OCI-LY7 (cell line): ENCODE results near the gene CLPTM1. TPM values are rescaled to one million over a fixed set of nuclear protein-coding genes. Genes with fewer than 3 reads are reported as not detected.

Experiments used
- BruUV-seq: library from RNA; stranded (reverse); fragments of 400-500 nt; replicated peaks from 2 replicates; lab custom pipeline; 2021; lab: Mats Ljungman, UMichigan
- CTCF ChIA-PET: fragments of 300-600 bp; sonication (Branson Sonifier 250); formaldehyde crosslinking; loops from one replicate; lab custom pipeline; 2022; ENCODE audit warnings: antibody characterized with exemption; ENCODE audit not compliant: unreplicated experiment; lab: Charles Lee
- POLR2A ChIA-PET: fragments of 300-600 bp; sonication (Branson Sonifier 250); formaldehyde crosslinking; loops from one replicate; lab custom pipeline; 2022; ENCODE audit warnings: antibody characterized with exemption; lab: Charles Lee
- DNase-seq: peaks from one replicate; pipeline ENCODE4 v3.0.0-alpha.2; 2015; ENCODE audit warnings: low spot score
- H2AFZ ChIP-seq: fragments of 200-600 bp; sonication (generic), shearing (Covaris generic); 2 replicates; pipeline ENCODE4 v1.6.1; 2014; ENCODE audit warnings: mild to moderate bottlenecking, antibody characterized with exemption, low read length, moderate library complexity
- H3K27ac ChIP-seq: fragments of 200-600 bp; sonication (generic); 2 replicates; pipeline ENCODE4 v1.5.1; 2014; ENCODE audit warnings: mixed run types, low read depth, mild to moderate bottlenecking, moderate library complexity, low read length, inconsistent platforms; ENCODE audit not compliant: poor library complexity, severe bottlenecking
- H3K36me3 ChIP-seq: fragments of 200-600 bp; sonication (generic); 2 replicates; pipeline ENCODE4 v1.6.1; 2014; ENCODE audit warnings: mild to moderate bottlenecking, antibody characterized with exemption, low read length, moderate library complexity, mixed read lengths; ENCODE audit not compliant: insufficient read depth
- H3K4me1 ChIP-seq: fragments of 200-600 bp; sonication (generic); 2 replicates; pipeline ENCODE4 v1.5.1; 2014; ENCODE audit warnings: mild to moderate bottlenecking, low read length; ENCODE audit not compliant: insufficient read depth, poor library complexity, severe bottlenecking
- H3K4me2 ChIP-seq: fragments of 200-600 bp; sonication (generic); 2 replicates; pipeline ENCODE4 v1.6.1; 2014; ENCODE audit warnings: mild to moderate bottlenecking, low read length
- H3K4me3 ChIP-seq: fragments of 200-600 bp; sonication (generic); 2 replicates; pipeline ENCODE4 v1.5.1; 2014; ENCODE audit warnings: mild to moderate bottlenecking, low read depth, low read length; ENCODE audit not compliant: poor library complexity, severe bottlenecking
- H3K79me2 ChIP-seq: fragments of 200-600 bp; sonication (generic); 2 replicates; pipeline ENCODE4 v1.6.1; 2016; ENCODE audit warnings: low read depth, mild to moderate bottlenecking, low read length, moderate library complexity, mixed read lengths; ENCODE audit not compliant: insufficient read depth
- H3K9me2 ChIP-seq: fragments of 200-600 bp; sonication (generic); 2 replicates; pipeline ENCODE4 v1.6.1; 2016; ENCODE audit warnings: mild to moderate bottlenecking, low read length, mixed read lengths; ENCODE audit not compliant: insufficient read depth
- H3K9me3 ChIP-seq: fragments of 200-600 bp; sonication (generic); 2 replicates; pipeline ENCODE4 v1.6.1; 2014; ENCODE audit warnings: mild to moderate bottlenecking, mixed run types, low read length, mixed read lengths
- H4K20me1 ChIP-seq: fragments of 200-600 bp; sonication (generic); 2 replicates; pipeline ENCODE4 v1.6.1; 2014; ENCODE audit warnings: mild to moderate bottlenecking, antibody characterized with exemption, low read length, moderate library complexity, mixed read lengths; ENCODE audit not compliant: insufficient read depth
- EZH2phosphoT487 ChIP-seq: fragments of 200-600 bp; sonication (generic); IDR thresholded peaks from 2 replicates; pipeline ENCODE4 v1.6.1; 2018; ENCODE audit warnings: low read depth, borderline replicate concordance, mild to moderate bottlenecking, mixed run types, antibody characterized with exemption, low read length, moderate library complexity, mixed read lengths
- intact Hi-C: fragments of 100-400 bp; cut with micrococcal nuclease; formaldehyde crosslinking; loops from one replicate; pipeline ENCODE4 v1.10.0; 2022; ENCODE audit not compliant: unreplicated experiment
- total RNA-seq, 2 experiments: library from RNA; depleted of rRNA in 1 of 2; stranded (reverse); fragments of >200 nt in 1 of 2; shearing (Covaris generic) in 1 of 2; gene quantifications; 2 replicates each; pipeline ENCODE4 v1.2.3, GENCODE V29; 2014 to 2022
- TF ChIP-seq, protein P1 (sequence below): fragments of 200-600 bp; sonication (generic); conservative IDR thresholded peaks from 2 replicates; pipeline ENCODE4 v1.5.1; 2014; ENCODE audit warnings: mild to moderate bottlenecking, antibody characterized with exemption, low read length, moderate library complexity, mixed read lengths

Gene CLPTM1
- total RNA-seq, 2 experiments from 2014 or later: 34.0 to 70.3 TPM

DNA sequence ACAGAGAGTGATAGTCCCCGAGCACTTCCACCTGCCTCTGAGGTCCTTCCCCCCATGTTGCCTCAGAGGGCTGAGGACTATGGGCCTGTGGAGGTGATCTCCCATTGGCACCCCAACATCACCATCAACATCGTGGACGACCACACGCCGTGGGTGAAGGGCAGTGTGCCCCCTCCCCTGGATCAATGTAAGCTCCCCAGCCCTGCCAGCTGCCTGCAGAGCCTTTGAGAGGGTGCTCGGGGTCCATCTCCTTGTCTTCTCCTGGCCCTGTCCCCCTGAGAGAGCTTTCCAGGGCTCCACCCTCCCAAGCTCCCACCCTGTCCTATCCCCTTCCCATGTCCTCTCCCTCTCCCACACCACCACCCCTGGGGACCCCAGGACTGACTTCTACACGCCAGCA is 31.2 kb downstream of the CLPTM1 start:
- BruUV-seq: no TSS peak
- Histone ChIP-seq H3K9me3 (no peaks in the 10 kb centered on the region), H3K4me1 (peaks cover 27% of the 10 kb centered on the region), H3K9me2 (no peaks in the 10 kb centered on the region), H3K4me3 (no peak overlapping the region), H3K36me3 (peaks cover 88% of the 10 kb centered on the region), H3K4me2 (no peak overlapping the region), H4K20me1 (no peaks in the 10 kb centered on the region), H3K79me2 (no peaks in the 10 kb centered on the region), H3K27ac (no peak overlapping the region), H2AFZ (no peak overlapping the region)
- intact Hi-C loops: no loop called here
- ChIA-PET CTCF (no interaction called here), POLR2A (no interaction called here)
- no peak for TF ChIP-seq EZH2phosphoT487
- TF ChIP-seq, protein P1, sequence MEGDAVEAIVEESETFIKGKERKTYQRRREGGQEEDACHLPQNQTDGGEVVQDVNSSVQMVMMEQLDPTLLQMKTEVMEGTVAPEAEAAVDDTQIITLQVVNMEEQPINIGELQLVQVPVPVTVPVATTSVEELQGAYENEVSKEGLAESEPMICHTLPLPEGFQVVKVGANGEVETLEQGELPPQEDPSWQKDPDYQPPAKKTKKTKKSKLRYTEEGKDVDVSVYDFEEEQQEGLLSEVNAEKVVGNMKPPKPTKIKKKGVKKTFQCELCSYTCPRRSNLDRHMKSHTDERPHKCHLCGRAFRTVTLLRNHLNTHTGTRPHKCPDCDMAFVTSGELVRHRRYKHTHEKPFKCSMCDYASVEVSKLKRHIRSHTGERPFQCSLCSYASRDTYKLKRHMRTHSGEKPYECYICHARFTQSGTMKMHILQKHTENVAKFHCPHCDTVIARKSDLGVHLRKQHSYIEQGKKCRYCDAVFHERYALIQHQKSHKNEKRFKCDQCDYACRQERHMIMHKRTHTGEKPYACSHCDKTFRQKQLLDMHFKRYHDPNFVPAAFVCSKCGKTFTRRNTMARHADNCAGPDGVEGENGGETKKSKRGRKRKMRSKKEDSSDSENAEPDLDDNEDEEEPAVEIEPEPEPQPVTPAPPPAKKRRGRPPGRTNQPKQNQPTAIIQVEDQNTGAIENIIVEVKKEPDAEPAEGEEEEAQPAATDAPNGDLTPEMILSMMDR: no peak
- no peak for DNase-seq

GRCh38 chr19:44987148-44987675 is 32.0 kb downstream of the CLPTM1 start:
- Histone ChIP-seq H3K36me3 (peaks cover 89% of the 10 kb centered on the region), H3K4me2 (no peak overlapping the region), H2AFZ (no peak overlapping the region), H3K79me2 (no peaks in the 10 kb centered on the region), H3K9me2 (no peaks in the 10 kb centered on the region), H3K4me1 (peaks cover 27% of the 10 kb centered on the region), H3K27ac (no peak overlapping the region), H3K9me3 (no peaks in the 10 kb centered on the region), H4K20me1 (no peaks in the 10 kb centered on the region), H3K4me3 (no peak overlapping the region)
- BruUV-seq: no TSS peak
- no peak for DNase-seq
- ChIA-PET POLR2A (no interaction called here), CTCF (no interaction called here)
- no peak for TF ChIP-seq EZH2phosphoT487
- TF ChIP-seq, protein P1: no peak
- intact Hi-C loops: no loop called here

- ChIA-PET POLR2A (interaction anchor here (1.2 kb wide), 1 partner anchor 72 kb away, joined by 3 read pairs; no protein-coding TSS in a partner anchor), CTCF (interaction anchor here (0.7 to 1.6 kb wide), 2 partner anchors 71 to 138 kb away, joined by 4 to 8 read pairs; no protein-coding TSS in a partner anchor)
- H3K4me2 ChIP-seq: no peak overlapping the region
- H4K20me1 ChIP-seq: no peaks in the 10 kb centered on the region
- no peaks in the 10 kb centered on the region for H3K9me2 ChIP-seq
- H3K79me2 ChIP-seq: no peaks in the 10 kb centered on the region
- H3K4me1 ChIP-seq: peaks cover 27% of the 10 kb centered on the region
- DNase-seq: no peak
- H3K9me3 ChIP-seq: no peaks in the 10 kb centered on the region
- intact Hi-C loops: no loop called here
- no peak overlapping the region for H3K27ac ChIP-seq
- no peak overlapping the region for H3K4me3 ChIP-seq
- H3K36me3 ChIP-seq: peaks cover 87% of the 10 kb centered on the region
- H2AFZ ChIP-seq: no peak overlapping the region
- TF ChIP-seq EZH2phosphoT487: no peak
- TF ChIP-seq, protein P1: no peak
- no TSS peak for BruUV-seq
These were observed 33.1 kb downstream of the CLPTM1 start for GRCh38 chr19:44988273-44988672.
